Astrocyte of the cerebellum (primary cell): ENCODE results near the gene TMEM182.

Source experiments
- DNase-seq: peaks from one replicate; pipeline ENCODE4 v3.0.0-alpha.2; 2011; ENCODE audit warnings: low read depth
- H3K4me3 ChIP-seq: 2 replicates; pipeline ENCODE4 v1.5.1; 2011; ENCODE audit warnings: mild to moderate bottlenecking, low read depth, low read length, moderate library complexity
- in situ Hi-C: cut with HindIII; loops from 2 replicates; pipeline ENCODE4 v1.10.0; 2017; ENCODE audit warnings: low sequenced_read_pairs
- TF ChIP-seq, protein P1 (sequence below): IDR thresholded peaks from 2 replicates; pipeline ENCODE4 v1.5.1; 2012; ENCODE audit warnings: low read length, low read depth, moderate library complexity, mild to moderate bottlenecking; ENCODE audit errors: missing control alignments

Gene TMEM182

DNA sequence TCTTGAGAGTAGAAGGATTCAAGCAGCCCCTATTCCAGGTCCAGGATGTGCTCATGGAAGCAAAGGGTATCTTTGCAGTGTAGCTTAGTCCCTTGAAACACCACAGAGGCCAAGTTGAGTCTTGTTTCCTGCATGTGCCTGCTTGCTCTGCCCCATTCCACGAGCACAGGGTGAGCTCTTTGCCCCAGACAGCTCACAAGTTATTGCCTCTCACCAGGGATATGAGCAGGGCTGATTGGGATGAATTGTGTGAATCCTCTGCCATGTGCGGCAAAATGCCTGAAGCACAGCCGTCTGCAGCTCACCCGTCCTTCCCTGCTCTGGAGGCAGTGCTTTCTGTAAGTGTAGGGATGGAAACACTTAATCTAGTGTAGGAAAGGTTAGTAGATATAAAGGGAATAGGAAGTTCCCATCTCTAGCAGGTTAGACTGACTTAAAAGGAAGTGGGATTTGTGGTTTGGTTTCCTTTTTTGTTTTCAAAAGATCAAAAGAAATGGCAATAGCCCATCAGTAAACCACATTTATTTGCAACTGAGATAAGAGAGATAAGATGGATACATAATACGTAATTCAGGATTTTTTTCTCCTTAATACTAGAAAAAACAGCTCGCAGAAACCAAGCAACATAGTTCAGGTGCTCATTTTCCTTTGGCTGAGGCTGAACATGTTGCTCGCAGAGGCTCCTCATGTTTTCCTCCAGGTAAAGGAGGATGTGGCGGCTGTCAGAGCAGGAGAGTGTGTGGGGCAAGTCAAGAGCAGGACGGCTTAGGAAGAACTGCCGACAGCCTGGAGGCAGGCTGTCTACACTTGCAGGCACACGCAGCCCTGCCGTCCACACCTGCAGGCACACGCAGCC lies 41.4 kb downstream of the TMEM182 start:
- in situ Hi-C loops: no loop called here
- DNase-seq: no peak
- no peak overlapping the region for H3K4me3 ChIP-seq
- TF ChIP-seq, protein P1, sequence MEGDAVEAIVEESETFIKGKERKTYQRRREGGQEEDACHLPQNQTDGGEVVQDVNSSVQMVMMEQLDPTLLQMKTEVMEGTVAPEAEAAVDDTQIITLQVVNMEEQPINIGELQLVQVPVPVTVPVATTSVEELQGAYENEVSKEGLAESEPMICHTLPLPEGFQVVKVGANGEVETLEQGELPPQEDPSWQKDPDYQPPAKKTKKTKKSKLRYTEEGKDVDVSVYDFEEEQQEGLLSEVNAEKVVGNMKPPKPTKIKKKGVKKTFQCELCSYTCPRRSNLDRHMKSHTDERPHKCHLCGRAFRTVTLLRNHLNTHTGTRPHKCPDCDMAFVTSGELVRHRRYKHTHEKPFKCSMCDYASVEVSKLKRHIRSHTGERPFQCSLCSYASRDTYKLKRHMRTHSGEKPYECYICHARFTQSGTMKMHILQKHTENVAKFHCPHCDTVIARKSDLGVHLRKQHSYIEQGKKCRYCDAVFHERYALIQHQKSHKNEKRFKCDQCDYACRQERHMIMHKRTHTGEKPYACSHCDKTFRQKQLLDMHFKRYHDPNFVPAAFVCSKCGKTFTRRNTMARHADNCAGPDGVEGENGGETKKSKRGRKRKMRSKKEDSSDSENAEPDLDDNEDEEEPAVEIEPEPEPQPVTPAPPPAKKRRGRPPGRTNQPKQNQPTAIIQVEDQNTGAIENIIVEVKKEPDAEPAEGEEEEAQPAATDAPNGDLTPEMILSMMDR: no peak

DNA sequence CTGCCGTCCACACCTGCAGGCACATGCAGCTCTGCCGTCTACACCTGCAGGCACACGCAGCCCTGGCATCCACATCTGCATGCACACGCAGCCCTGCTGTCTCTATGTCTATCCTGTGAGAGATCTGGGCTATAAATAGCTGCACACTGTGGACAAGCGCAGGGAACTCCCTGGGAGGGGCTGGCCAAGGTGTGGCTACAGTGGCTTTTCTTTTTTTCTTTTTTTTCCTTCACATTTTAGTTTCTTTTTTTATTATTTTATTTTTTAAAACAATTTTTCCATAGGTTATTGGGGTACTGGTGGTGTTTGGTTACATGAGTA lies 42.0 kb downstream of the TMEM182 start:
- TF ChIP-seq, protein P1: no peak
- H3K4me3 ChIP-seq: no peak overlapping the region
- in situ Hi-C loops: no loop called here
- no peak for DNase-seq

DNA sequence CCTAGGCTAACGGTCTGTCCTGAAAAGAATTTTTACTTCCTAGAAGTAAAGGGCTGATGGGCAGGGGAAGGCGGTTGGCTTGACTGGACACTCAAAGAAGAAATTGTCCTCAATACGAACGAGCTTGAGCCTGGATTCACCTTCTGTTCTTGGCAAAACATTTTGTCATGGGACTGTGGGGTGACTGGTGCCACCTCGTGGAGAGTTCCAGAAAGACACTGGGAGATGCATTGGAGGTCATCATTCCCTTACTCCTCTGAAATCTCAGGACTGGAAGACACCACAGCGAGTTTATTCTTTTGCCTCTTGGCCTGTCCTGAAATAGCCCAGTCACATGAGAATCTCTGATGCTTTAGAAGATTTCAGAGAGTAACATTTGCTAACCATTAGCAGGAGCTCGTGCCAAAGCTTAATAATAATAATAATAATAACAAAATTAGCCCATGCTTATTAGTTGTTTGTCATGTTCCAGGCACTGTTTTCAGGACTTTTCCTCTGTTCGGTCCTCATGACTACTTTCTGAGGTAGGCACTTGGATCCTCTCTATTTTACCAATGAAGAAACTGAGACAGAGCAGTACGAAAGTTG lies 44.5 kb downstream of the TMEM182 start:
- TF ChIP-seq, protein P1: peak; percentile 95
- in situ Hi-C loops: no loop called here
- peak; percentile 64 for DNase-seq
- H3K4me3 ChIP-seq: no peak overlapping the region

DNA sequence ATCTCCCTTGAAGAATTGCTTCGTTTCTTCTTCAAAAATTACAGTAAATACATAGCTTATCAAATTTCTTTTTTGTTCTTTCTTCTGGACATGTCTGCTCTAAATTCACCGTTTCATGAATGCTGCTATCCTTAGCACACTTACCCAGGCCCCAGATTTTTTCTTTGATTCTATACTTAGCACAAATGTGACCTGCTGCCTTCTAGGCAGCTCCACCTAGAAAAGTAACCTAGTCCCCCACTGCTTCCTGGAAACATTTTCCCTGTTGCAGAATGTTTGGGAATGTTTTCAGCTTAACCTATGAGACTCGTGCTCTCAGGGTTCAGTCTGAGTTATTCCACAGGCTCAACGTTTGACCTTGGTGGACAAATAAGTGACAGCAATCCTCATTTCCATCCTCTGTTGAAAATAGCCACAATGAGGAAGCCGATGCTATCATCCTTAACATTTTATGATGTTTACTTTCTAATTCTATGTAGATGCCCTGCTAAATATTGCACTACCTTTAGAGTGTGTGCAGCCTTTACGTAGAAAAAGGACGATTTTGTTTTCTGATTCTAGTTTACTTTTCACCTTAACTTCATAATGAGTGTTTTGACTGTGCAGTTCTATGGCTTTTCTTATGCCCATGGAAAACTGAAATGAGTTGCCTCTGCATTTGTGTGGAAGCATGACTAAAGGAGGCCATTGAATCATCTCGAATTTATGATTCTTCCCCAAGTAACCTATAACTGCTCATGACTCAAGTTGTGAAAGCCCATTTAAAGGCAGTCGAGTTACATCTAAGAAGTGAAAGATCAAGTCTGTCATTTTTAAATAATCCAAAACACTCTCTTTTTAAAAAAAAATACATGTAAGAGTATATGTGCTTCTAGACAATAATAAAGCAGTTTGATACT lies 47.7 kb downstream of the TMEM182 start:
- TF ChIP-seq, protein P1: no peak
- DNase-seq: no peak
- no peak overlapping the region for H3K4me3 ChIP-seq
- in situ Hi-C loops: no loop called here

DNA sequence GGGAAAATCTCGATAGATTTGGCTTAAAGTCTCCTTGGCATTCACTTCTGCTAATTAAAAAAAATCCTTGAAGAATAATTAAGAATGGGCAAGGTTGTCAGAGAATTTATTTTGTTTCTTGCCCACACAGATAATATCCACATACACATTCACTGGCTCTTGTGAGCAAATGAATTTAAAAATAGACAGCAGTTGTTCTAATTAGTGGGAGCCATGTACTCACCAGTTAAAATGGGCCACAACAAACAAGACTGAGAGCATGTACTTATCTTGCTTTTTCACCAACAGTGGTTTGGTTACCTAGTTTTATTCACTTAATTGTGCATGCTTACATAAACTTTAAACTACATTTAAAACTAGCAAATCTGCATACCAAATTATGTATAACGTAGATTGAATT lies 53.5 kb downstream of the TMEM182 start:
- in situ Hi-C loops: no loop called here
- no peak for DNase-seq
- TF ChIP-seq, protein P1: no peak
- H3K4me3 ChIP-seq: no peak overlapping the region

DNA sequence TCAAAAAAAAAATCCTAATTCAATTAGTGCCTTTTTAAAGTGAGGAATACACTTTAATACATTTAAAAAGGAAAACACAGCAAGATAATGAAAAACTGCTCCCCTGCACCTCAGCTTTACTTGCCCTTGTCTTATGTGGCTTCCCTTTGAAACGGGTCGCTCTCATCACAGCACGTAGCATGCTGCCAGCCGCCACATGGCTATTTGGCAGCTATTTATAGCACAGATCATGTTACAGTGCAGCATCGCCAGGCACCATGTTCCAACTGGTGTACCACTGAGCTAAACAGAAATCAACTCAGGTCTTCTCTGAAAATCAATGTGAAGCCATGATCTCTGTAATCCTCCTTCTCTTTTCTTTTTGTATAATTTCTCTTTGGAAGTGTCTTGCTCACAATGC lies 65.1 kb downstream of the TMEM182 start:
- TF ChIP-seq, protein P1: no peak
- in situ Hi-C loops: loop anchor here (5.0 kb wide), 1 partner anchor 75 kb away; no protein-coding TSS in a partner anchor
- DNase-seq: peak; percentile 18
- no peak overlapping the region for H3K4me3 ChIP-seq
